Measurements from ENCODE around the gene COL12A1.

Gene COL12A1

DNA sequence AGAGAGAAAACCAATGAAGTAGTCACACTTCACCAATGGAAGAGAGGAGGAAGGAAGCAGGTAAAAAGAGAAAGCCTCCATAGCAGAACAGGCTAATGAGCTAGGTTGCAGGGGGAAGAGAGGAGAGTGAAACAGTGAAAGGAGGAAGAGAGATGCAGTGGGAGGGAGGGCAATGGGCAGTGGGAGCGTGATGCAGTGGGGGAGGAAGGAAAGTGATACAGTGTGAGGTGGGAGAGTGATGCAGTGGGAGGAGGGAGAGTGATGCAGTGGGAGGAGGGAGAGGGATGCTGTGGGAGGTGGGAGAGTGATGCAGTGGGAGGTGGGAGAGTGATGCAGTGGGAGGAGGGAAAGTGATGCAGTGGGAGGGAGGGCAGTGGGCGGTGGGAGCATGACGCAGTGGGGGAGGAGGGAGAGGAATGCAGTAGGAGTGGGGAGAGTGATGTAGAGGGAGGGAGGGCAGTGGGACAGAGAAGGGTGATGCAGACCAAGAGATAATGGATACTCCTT is 29.7 kb downstream of the COL12A1 start:
- DNase-seq (ENCODE audit: low read depth in 2 of 2), result no peak

DNA sequence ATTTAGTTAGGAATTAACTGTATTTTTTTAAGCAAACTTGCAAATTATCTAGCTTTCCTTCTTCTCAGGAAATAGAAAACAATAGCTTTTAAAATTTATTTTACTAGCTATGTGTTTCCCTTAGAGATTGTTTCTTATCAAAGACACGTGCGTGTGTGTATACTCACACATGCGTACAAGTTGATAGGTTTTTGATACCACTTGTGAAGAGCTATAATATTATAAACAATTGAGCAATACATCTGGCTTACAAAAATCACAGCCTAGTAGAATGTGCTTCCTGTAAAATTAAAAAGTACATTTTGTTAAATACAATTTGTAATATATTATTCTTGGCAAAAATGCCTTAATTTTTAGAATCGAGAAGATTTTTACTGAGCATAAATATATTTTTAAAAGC is 33.9 kb downstream of the COL12A1 start:
- DNase-seq (ENCODE audit: low read depth in 2 of 2), result no peak

DNA sequence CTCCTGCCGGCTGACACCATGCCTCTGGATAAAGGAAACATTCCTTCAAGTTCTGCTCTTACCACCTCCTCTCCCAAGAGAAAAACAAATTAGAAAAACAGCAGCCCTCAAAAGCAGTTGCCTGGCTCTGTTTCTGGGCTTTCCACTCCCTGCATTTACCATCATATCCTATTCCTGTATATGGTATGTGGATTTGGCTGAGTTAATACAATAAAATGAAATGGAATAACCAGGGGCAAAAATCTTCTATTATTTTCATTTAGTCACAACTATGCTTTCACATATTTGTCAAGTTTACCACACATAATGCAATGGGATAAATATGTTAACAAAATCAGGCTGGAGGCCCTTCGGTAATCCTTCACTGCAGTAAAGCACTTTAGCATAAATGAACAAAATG is 34.3 kb downstream of the COL12A1 start:
- no peak for DNase-seq (ENCODE audit: low read depth in 2 of 2)

DNA sequence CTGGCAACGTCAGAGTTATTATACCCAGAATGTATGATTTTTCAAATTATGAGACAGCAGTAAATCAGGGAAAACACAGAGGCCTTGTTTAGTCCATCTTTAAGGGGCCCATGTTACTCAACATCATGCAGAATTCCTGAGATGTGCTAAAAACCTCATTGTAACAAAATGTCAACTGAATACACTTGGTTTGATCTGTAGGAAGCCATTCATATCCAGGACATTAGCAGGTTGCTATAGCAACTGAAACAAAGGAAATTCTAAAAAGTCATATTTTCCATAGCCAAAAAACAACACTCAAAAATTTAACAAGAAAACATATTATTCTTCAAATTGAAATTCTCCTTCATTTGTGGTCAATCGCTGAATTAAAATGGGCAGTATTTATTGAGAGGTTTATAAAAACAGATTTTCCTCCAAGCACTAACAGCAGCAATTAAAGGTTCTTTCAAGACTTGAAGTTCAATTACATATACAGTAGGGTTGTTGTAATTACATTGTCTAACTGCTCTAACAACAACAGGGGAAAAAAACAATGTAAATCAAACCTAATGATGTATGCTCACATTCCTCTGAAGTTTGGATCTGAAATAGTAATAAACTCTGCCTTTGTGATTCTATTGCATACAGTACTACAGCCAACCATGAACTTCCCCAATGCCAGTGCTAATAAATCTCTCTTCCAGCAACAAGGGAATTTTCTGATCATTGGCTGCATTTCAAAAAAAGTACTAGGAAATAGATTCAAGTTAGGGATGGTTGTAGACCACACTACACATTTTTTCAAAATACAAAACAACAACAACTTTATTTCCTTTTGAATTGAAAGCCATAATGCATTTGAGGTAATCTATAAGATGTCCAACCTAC is 34.9 kb downstream of the COL12A1 start:
- DNase-seq (ENCODE audit: low read depth in 2 of 2), result no peak

DNA sequence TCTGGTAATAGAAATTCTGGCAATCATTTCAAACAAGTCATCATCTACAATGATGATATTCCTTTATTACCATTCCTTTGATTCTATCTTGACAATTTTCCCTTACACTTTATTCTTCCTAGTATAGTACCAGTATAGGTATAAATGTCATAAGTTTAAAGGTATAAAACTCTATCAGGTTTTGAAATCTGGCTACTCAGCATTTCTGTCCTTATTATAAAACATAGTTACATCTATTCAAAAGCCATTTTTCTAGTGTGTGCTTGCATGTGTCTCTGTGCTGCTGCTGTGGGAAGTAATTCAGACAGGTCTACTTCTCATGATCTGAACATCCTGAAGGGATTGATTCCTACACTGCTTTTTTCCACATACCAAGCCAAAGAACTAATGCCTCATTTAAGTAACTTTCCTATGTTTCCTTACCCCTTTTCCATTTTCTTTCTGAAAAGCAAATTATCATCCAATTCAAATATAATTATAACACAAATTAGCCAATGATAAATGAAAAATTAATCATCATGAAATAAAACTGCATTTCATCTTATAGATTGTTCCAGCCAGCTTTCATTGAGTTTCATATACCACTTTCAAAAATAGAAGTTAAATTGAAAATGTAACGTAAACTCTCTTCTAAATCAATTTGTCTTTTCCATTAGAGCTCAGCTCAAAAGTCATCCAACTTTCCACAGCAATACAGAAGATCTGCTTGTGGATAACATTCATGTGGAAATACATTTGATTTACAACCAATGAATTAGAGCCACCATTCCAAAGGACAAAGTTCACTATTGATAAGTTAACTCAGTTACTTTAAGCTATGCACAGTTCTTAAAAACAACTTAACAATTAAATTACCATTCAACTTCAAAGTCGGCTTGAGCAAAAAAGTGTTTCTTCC is 35.9 kb downstream of the COL12A1 start:
- no peak for DNase-seq (ENCODE audit: low read depth in 2 of 2)

DNA sequence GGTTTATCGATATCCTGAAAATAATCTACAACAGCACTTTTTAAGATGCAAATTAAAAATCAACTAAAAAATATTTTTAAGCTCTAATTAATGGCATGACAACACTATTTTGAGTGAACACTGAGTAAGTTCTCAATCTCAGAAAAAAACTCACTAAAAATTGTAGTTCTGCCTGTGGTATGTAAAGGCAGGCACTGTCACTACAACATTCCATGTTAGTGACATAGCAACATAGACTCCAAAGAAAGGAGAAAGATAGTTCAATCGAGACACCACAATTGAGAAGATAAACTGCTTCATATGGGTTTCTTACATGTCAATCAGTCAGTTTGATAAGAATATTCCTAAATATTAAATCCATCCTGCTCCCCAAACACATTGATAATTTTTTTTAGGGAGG is 38.0 kb downstream of the COL12A1 start:
- no peak for DNase-seq (ENCODE audit: low read depth in 2 of 2)

DNA sequence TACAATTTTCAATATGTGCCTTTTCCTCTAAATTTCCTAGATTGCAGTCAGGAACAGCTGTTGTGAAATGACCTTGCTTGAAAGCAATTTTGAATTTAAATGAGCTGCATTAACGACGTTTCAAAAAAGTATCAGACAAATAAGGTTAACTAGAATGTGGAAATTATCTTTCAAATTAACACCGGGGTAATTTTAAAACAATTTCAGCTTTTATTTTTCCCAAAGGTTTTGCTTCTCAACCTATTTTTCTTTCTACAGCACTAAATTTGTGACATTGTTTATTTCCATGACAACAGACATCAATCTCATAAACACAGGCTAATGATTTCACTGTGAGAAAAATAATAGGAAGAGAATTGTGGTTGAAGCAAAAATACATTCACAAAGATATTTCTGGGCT is 38.5 kb downstream of the COL12A1 start:
- no peak for DNase-seq (ENCODE audit: low read depth in 2 of 2)

DNA sequence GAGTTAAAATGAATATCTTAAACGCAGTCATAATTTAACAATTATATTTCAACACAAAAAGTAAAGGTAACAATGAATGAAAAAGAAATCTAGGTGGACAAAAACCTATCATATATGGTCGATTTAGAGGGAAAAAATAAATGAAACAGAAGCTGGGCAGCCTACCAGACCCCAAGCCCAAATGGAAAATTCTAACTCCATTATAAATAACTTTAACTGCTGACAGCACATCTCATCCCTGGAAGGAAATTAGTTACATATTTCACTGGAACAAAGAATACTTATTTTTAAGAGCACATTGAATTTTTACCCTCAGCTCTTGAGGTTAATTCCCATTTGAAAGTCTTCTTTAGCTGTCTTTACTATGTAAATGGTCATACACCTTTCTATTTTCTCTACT is 39.1 kb downstream of the COL12A1 start:
- no peak for DNase-seq (ENCODE audit: low read depth in 2 of 2)

DNA sequence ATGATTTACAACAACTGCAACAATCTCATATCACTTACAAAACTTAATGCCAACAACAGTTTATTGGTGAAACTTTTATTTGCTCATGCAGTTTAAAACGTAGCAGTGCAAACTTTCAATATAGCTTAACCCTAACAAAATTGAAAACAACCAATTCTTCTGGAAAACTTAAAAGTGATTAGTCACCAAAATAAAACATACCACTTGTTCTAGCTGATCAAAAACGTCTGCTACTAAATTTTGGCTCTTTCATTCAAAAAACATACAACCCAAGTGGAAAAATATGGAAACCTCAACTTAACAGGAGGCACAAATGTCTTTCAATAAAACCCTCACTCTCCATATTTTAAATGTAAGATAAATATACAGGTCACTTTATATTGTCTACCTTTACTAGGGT is 39.6 kb downstream of the COL12A1 start:
- DNase-seq (ENCODE audit: low read depth in 2 of 2), result no peak

DNA sequence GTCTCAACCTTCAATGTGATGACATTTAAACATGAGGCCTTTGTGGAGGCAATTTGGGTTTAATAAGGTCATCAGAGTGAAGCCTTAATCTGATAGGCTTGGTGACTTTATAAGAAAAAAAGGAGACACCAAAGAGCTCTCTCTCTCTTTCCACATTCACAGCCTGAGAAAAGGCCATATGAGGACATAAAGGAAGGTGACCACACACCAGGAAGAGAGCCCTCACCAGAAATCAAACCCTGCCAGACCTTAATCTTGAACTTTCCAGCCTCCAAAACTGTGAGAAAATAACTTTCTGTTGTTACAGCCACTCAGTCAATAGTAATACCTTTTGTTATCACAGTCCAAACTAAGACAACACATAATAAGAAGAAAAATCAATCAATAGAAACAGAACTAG is 47.7 kb downstream of the COL12A1 start:
- no peak for DNase-seq (ENCODE audit: low read depth in 2 of 2)

DNA sequence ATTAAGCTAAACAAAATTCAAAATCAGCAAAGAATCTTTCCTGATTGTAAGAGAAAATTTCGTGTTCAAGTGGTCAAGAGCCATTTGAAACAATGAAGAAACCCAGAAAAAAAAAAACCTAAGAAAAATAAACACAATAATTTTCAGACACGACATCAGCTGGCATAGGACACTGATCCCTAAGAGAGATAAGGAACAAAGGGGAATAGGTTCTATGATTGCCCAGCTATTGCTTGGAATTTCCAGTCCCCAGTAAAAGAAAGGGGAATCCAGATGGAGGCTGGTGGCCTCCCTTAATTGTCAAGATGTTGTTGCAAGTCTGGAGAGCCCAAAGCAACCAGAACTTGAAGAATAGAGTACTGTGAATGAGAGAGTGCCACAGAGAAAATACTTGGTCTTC is 48.5 kb downstream of the COL12A1 start:
- DNase-seq (ENCODE audit: low read depth in 2 of 2), result no peak

DNA sequence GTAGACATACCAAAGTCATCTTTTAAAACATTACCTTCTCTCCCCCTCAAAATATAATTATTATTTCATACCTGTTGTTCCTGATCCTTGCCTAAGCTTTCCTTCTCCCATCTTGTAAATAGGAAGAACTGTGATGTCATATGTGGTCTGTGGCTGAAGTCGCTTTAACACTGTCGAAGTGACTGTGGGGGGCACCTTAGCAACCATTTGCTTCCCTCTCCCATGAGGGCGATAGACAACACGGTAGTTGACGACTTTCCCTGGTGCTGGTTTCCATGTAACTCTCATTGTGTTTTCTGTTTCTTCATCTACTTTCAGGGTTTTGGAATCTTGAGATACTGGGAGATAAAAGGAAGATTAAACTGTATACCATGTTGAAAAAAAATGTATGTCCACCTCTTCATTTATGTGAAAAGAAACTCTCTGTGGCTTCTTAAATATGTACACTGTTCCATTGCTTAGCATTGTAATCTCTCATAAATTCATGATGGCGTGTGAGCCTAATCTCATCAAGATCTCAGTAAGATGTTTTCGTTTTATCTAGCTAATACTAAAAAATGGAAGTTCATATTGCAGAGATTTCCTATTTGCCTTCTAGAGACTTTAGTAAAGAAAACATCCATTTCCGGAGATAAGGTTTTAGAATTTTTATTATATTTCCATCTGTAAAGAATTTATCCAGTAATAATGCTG is 49.5 kb downstream of the COL12A1 start:
- no peak for DNase-seq (ENCODE audit: low read depth in 2 of 2)

DNA sequence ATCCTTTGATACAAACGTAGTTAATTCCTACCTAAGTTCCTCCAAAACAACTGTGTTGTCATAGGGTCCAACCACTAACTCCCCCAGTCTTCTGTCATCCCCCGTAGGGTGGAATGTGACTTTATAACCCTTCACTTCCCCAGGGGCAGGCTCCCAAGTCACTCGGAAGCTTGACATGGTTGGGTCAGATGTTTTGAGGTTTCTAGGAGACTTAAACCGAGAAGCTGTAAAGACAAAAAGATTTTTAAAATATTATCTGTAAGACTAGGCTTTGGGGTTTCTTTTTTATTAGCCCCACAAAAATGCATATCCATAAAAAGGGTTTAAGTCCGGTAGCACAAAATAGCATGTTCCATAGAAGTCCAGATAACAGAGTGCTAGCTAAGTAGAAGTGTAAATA is 50.2 kb downstream of the COL12A1 start:
- no peak for DNase-seq (ENCODE audit: low read depth in 2 of 2)

DNA sequence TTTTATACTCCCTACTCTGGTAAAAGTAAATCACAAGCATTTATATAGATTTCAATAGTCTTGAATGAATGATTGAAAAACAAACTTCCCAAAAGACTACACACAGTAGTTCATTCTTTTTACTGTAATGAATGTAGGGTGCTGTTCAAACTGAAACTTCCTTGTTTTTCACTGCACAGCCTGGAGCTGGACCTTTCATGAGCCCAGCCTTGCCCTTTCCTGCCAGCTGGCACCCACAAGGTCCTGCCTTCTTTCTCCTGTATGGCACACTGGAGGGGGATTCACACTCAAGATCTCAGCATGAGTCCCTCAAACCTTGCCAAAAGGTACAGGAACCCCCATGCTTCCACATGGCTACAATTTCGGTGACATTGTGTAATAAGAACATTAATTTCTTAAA is 50.9 kb downstream of the COL12A1 start:
- no peak for DNase-seq (ENCODE audit: low read depth in 2 of 2)

DNA sequence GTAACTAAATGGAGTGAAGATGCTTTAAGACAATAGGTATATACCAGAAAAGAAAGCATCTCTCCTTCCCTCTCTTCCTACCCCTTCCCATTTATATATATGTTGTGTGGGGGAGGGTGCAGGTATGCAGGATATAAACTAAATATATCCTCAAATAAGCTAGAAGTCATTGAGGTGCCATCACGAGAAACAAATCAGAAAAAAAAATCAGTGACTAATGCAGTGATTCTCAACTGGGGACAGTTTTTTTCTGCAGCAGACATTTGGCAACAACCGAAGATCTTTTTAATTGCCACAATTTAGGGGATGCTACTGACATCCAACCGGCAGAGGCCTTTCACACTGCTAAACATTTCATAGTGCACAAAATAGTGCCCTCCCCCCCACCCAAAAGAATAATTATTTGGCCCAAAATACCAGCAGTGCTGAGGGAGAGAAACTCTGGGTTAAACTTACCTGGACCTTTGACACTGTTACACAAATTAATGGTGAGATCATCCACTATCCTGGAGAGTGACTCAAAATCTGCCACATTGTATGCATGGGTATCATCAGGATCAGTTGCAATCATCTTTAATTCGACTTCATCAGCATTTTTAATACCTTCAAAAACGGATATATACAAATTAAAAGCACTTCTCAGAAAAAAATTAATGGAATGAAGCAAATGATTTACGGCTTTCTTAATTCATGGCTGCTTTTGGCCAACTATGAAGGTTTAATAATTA is 55.0 kb downstream of the COL12A1 start:
- DNase-seq (ENCODE audit: low read depth in 2 of 2), result no peak

DNA sequence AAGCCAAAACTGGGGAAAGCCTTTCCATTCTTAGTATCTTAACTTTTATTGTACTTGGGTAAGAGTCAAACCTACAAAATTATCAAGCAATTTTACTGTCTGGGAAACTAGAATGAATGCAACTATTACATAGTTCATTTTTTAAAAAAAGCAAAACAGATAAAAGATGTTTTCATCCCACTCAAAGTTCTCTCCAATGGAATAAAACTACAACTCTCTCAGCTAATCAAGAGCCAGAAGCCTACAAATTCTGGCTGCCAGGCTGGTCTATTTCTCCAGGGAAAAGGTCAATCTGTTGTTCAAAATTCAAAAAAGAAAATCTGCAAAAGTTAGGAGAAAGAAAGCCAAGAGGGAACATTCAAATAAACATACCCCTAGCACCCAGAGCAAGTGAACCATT is 56.2 kb downstream of the COL12A1 start:
- DNase-seq (ENCODE audit: low read depth in 2 of 2), result no peak

DNA sequence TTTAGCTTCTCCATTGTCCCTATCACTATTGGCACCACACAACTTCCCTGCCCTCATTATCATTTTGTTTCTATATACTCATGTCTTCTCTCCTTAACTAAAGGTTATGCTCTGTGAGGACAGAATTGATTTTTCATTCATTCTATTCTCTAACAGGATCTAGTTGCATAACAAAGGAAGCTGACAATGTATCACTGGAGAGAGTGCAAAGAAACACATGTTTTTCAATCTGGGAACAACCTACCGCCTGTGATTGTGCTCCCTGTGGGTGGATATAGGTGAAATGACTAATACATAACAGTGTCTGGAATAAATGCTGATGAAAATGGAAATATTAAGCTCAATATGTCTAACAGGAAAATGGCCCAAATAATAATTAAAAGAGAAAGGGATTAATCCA is 56.6 kb downstream of the COL12A1 start:
- no peak for DNase-seq (ENCODE audit: low read depth in 2 of 2)

DNA sequence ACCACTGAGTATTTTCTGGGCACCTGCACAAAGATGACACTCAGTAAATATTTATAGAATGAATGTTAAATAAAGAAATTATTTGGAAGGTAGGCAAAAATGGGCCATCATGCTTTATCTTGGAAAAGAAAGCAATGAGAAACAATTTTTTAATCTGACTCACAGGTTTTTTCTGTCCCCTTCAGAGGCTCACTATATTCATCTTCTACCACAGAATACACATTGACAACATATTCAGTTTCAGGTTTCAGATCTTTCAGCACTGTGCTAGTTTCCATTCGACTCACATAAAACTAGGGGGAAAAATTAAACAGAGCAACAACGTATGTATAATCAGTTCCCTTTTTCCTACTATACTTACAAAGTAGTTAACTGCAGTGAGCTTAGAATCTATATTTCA is 58.3 kb downstream of the COL12A1 start:
- no peak for DNase-seq (ENCODE audit: low read depth in 2 of 2)

DNA sequence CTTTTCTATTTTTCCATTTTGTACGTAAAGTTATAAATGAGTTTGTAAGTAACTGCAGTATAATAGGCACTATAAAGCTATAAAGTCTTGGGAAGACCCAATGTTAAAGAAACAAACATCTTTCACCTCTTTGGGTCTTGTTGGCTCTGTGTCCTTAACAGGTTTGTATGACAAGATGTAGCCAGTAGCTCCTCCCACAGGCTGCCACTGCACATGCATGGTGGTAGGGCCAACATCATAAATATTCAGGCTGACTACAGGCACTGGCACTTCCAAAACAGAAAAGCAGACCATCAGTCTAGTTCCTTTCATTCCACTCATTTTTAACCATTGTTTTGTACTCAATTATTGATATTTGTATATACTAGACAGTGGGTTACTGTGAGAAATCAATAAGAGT is 59.9 kb downstream of the COL12A1 start:
- DNase-seq (ENCODE audit: low read depth in 2 of 2), result no peak

DNA sequence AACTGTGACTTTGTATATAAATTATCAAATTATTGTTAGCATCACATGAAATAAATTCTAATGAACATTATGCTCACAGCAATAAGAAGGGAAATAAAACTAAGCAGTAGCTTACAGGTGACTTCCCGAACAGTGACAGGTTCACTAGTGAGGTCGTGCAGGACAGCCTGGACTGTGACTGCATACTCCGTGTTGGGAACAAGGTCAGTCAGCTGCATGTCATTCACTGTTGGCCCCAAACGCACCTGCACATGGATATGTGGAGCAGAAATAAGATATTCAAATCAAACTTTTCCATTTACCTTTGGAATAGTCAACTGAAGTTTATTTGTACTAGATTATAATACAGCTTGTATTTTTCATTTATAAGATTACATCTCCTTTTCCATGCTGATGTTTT is 60.6 kb downstream of the COL12A1 start:
- DNase-seq (ENCODE audit: low read depth in 2 of 2), result no peak

DNA sequence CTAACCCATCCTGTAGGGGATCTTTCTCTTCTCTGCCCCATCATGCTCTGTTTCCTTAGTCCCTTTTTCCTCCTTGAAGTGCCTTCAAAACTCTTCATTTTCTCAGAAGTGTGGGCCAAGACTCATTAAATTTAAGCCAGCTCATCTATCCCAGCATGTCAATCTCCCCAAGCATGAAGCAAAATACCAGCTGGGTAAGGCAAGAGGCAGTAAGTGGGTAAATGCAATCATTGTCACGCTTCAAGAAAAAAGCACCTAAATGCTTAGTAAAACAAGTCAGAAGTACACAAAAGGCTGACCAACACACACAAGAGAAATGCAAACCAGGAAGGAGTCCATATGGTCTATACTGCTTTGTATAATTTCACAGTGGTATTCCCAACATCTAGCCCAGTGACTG is 61.5 kb downstream of the COL12A1 start:
- no peak for DNase-seq (ENCODE audit: low read depth in 2 of 2)

DNA sequence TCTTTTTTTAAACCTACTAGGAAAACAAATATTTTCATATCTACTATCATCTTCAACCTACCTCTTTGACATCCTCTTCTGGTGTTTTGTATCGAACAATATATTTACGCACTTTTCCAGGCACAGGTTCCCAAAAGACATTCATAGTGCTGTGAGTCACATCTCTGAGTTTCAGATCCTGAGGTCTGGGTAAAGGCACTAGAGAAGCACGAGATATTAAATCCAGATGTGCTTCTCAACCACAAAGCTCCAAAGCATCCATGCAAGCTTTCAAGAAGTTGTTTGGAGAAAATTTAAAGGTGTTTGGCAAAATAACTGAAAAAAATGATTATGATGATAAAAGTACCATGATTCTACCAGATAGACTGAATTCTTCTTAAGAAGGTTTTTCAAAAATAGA is 62.7 kb downstream of the COL12A1 start:
- DNase-seq (ENCODE audit: low read depth in 2 of 2), result no peak
